ENCODE measurements around the gene HDHD5.
"Not testable (repeated sequence)": the region's sequence is repeated elsewhere in the genome, so short reads cannot be mapped to it uniquely, and the experiment has no call there.

Gene HDHD5

GRCh38 chr22:17155941-17156340 lies 3.1 kb downstream of the HDHD5 start:
- DNase-seq (ENCODE audit: low read depth): no peak

DNA sequence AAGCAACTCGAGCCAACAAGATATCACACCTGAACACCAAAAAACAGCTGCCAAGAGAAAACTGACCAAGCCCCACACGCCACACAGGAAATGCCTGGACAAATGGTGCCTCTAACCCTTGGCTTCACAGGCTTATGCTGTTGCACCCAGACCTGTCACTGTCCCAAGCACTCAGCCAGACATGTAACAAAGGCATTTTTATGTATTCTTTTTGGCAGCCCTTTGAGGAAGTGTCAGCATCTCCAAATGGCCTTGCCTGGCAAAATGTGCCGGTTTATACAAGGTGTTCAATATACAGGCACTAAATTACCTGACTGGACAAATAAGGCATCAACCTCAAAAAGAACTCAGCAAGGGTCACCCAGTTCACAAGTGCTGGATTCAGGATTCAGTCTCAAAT lies 6.1 kb downstream of the HDHD5 start:
- no peak for DNase-seq (ENCODE audit: low read depth)

- no peak for DNase-seq (ENCODE audit: low read depth)
Observed at GRCh38 chr22:17152340-17152739, 6.7 kb downstream of the HDHD5 start.

- no peak for DNase-seq (ENCODE audit: low read depth)
Observed at GRCh38 chr22:17149076-17149815, 9.8 kb downstream of the HDHD5 start.

GRCh38 chr22:17147458-17147857 lies 11.6 kb downstream of the HDHD5 start:
- DNase-seq (ENCODE audit: low read depth): not testable (repeated sequence)

- no peak for DNase-seq (ENCODE audit: low read depth)
Observed at GRCh38 chr22:17145021-17145680, 13.9 kb downstream of the HDHD5 start.

- DNase-seq (ENCODE audit: low read depth): no peak
Observed at GRCh38 chr22:17143826-17144225, 15.3 kb downstream of the HDHD5 start.

- no peak for DNase-seq (ENCODE audit: low read depth)
Observed at GRCh38 chr22:17143101-17143500, 16.0 kb downstream of the HDHD5 start.

GRCh38 chr22:17140826-17141766 lies 18.0 kb downstream of the HDHD5 start:
- no peak for DNase-seq (ENCODE audit: low read depth)

GRCh38 chr22:17140022-17140421 lies 19.1 kb downstream of the HDHD5 start:
- no peak for DNase-seq (ENCODE audit: low read depth)

DNA sequence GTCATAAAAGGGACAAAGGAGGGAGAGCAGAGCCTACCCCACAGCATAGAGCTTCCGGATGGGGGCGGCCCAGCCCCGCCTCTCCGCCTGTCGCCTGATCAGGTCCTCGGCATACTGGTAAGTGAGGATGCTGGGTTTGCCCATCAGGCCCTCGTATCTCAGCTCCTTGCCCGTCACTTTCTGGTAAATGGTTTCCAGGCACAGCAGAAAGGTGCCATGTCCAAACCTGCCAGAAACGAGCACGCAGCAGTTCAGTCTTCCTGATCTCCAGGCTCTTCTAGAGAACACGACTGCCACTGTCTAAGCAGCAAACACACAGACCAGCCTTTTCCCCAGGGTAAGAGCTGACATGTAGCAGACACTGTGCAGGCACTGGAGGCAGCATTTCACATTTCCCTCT lies 20.6 kb downstream of the HDHD5 start:
- no peak for DNase-seq (ENCODE audit: low read depth)

- DNase-seq (ENCODE audit: low read depth): no peak
Observed at GRCh38 chr22:17137861-17138425, 21.1 kb downstream of the HDHD5 start.

DNA sequence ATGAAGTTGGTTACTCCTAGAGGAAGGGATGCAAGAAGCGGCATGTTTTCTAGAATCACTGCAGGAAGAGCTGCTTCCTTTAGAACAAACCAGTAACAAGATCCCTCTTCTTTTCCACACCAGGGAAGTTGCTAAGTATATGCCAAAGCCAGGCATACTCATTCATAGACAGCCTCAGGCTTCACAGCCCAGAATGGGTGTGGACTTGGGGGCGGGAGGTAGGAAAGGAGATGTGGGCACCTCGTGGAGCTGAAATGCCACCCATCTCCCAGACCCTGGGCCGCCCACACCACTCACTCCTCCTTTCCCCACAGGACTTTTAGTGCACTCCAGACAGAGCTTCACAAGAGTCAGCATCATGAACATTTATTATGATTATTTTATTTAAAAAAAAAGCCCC lies 21.9 kb downstream of the HDHD5 start:
- DNase-seq (ENCODE audit: low read depth): no peak

DNA sequence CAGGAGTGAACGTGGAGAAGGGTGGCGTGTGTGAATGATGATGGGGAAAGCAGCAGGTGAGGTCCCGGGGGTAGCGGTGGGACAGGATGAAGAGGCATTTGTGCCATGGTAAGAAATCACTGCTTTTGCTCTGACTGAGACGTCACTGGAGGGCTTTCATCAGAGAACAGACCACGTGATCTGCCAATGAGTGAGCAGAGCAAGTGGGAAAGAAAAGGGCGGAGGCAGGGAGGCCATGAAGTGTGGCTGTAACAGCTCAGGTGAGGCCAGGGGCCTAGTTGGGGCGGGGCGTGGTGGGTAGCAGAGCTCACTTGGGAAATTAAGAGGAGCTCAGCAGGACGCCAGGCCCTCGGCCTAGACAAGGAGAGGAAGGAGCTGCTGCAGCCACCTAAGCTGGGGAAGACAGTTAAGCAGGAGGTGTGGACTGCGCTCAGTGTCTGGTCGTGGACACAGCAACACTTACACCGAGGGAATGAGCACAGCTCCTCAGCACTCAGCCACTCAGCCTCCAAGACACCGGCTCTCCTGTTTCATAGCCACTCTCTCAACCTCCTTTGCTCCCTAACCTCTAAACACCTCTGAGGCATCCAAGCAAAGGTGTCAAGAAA lies 23.8 kb downstream of the HDHD5 start:
- no peak for DNase-seq (ENCODE audit: low read depth)

GRCh38 chr22:17133137-17133536 lies 25.9 kb downstream of the HDHD5 start:
- no peak for DNase-seq (ENCODE audit: low read depth)

DNA sequence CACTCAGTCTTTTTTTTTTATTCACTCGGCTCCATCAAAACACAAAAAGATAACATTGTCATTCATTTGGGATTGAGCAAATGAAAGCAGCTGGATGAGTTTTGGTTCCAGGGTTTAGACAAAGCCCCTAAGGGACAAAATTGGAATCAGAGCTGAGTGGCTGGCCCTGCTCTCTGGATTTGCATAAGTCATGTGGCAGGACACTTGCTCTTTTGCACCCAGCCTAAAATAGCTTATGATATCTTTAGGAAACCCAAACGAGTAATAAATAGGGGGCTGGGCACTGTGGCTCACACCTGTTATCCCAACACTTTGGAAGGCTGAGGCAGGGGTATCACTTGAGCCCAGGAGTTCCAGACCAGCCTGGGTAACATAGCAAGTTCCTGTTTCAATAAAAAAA lies 27.0 kb downstream of the HDHD5 start:
- DNase-seq (ENCODE audit: low read depth): no peak

DNA sequence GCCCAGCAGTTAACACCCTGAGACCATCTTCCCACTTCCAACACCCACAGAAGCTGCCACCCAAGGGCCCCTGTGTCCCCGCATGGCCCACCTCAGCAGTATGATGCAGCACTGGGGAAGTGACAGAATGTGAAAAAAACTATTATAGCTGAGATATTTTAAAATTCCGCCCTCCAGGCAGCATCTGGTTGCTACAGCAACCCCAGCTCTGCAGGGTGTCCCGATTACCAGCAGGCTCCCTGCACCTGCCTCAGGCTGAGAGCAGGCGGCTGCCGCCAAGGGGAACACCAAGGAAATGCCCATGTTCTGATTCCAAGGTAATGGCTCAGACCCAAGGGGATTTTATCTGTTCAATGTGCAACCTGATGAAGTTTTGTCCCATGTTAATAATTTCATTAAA lies 27.4 kb downstream of the HDHD5 start:
- no peak for DNase-seq (ENCODE audit: low read depth)

DNA sequence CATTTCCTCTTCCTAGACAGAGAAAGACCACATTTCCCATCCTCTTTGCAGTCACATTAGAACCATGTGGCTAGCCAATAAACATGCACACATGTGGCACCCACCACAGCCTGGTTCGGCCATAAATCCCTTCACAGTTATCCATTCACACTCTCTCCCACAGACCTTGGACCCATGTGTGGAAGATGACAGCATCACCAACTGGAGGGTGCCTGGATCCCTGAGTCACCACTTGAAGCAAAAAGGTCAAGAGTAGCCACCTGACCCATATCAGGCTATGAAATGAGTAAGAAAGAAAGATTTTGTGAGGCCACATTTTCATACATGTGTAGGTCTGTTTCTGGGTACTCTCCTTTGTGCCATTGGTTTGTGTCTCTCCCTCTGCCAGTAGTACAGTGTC lies 28.9 kb downstream of the HDHD5 start:
- DNase-seq (ENCODE audit: low read depth): no peak

- DNase-seq (ENCODE audit: low read depth): peak; percentile 11
Observed at GRCh38 chr22:17121233-17122195, 37.6 kb downstream of the HDHD5 start, which contains the start of gene TMEM121B. Gene TMEM121B, minus strand, starts transcription at chr22:17121360. Its CDS starts 233 bp downstream, at chr22:17121127.

DNA sequence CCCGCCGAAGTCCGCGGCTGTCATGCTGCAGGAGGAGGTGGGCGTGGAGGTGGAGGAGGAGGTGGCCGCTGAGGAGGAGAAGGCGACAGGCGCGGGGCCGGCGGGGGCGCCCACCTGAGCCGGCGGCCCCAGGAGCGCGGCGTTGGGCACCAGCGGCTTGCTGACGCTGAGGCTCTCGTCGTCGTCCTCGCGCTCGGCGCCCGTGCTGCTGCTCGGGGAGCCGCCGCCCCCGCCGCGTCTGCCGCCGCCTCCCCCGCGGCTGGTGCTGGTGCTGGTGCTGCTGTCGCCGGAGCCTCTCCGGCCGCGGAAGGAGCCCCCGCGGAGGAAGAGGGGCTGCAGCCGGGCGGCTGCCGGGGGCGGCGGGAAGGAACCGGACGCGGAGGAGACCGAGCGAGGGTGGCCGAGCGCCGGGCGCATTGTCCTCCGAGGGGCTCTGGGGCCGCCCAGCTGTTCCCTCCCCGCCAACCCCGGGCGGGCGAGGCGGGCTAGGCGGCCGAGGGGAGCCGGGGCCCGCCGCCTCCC lies 38.3 kb downstream of the HDHD5 start:
- DNase-seq (ENCODE audit: low read depth): no peak

Measured in stromal cell of bone marrow (primary cell).